Peyer's patch (tissue), 4 donors: ENCODE measurements around the gene ATP2C1.

ENCODE experiments used
- POLR2A ChIP-seq, 2 donors: fragments of 450-650 bp; IDR thresholded peaks; one replicate each; pipeline ENCODE4 v1.5.1; 2017; ENCODE audit warnings: antibody characterized with exemption in 2 of 2, mild to moderate bottlenecking in 2 of 2, moderate library complexity in 2 of 2
- TF ChIP-seq, protein P1 (sequence below), 6 experiments: fragments of 450-650 bp in 4 of 6; fragments of 200-600 bp in 2 of 6; sonication (generic) in 1 of 6; IDR thresholded peaks; one replicate each; pipeline ENCODE4 v1.5.1; 2017 to 2019; ENCODE audit warnings: antibody characterized with exemption in 6 of 6, mild to moderate bottlenecking in 3 of 6, moderate library complexity in 1 of 6

DNA sequence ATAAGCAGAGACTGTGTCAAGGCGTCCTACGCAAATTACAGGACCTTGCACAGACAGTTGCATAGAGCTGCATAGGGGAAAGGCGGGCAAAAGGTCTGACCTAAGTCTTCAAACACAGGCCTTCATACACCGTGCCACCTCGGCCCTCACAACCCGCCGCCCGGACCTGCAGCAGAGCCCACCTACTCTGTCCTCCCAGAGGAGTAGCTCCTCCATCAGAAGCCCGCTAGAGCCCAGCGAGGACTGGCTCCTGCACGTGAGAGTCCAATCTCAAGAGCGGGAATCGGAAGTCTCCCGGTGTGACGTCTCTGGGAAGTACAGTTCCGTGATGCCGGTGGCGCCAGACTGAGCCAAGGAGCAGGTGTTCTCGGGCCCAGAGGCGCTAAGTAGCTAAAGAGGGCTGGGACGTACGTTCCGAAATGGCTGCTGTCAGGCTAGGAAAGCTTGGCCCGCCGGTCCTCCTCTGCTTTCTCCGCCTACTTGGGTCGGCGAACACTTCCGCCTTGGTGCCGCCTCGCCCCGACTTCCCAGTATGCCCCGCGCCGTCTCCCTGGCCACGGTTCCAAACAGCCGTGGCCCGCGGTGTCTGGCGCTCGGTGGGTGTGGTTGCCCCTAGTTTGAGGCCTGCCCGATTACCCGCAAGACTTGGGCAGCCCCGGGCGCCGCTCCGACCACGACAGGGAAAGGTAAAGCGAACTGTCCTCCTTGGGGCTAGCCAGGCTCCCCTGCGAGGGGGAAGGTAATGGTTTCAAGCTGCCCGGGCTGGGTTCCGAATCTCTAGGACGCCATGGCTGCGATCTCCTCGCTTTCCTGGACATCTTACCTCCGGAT is 132.7 kb downstream of the ATP2C1 start, which contains the start of the genes ASTE1 and NEK11:
- TF ChIP-seq, protein P1, sequence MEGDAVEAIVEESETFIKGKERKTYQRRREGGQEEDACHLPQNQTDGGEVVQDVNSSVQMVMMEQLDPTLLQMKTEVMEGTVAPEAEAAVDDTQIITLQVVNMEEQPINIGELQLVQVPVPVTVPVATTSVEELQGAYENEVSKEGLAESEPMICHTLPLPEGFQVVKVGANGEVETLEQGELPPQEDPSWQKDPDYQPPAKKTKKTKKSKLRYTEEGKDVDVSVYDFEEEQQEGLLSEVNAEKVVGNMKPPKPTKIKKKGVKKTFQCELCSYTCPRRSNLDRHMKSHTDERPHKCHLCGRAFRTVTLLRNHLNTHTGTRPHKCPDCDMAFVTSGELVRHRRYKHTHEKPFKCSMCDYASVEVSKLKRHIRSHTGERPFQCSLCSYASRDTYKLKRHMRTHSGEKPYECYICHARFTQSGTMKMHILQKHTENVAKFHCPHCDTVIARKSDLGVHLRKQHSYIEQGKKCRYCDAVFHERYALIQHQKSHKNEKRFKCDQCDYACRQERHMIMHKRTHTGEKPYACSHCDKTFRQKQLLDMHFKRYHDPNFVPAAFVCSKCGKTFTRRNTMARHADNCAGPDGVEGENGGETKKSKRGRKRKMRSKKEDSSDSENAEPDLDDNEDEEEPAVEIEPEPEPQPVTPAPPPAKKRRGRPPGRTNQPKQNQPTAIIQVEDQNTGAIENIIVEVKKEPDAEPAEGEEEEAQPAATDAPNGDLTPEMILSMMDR (IDR thresholded peaks at IDR 0.05): no peak
- TF ChIP-seq POLR2A (IDR thresholded peaks at IDR 0.05): peak; percentile 74
